NCI-H1436 (cell line): ENCODE measurements around the gene INTS13.
"Not testable (repeated sequence)": the region's sequence is repeated elsewhere in the genome, so short reads cannot be mapped to it uniquely, and the experiment has no call there.

Source experiments
- DNase-seq: peaks from one replicate; lab custom pipeline; 2025; lab: John Stamatoyannopoulos, UW

INTS13 gene

GRCh38 chr12:26869908-26870459 lies 67.8 kb downstream of the INTS13 start:
- DNase-seq: no peak

GRCh38 chr12:26869104-26869494 lies 68.7 kb downstream of the INTS13 start:
- no peak for DNase-seq

- no peak for DNase-seq
Observed at GRCh38 chr12:26868447-26869103, 69.2 kb downstream of the INTS13 start.

GRCh38 chr12:26867080-26867479 lies 70.7 kb downstream of the INTS13 start:
- DNase-seq: no peak

- DNase-seq: no peak
Observed at GRCh38 chr12:26863515-26863914, 74.3 kb downstream of the INTS13 start.

GRCh38 chr12:26862787-26863186 lies 75.0 kb downstream of the INTS13 start:
- not testable (repeated sequence) for DNase-seq

GRCh38 chr12:26861690-26862089 lies 76.1 kb downstream of the INTS13 start:
- no peak for DNase-seq

GRCh38 chr12:26857465-26858176 lies 80.2 kb downstream of the INTS13 start:
- DNase-seq: no peak

GRCh38 chr12:26855337-26855736 lies 82.4 kb downstream of the INTS13 start:
- DNase-seq: no peak
